HG03039 (cell line): ENCODE measurements around the gene FADS1.

Source experiments
- ATAC-seq: cut with Tn5 transposase; IDR thresholded peaks from one replicate; pipeline ENCODE4 v1.9.1; 2021; ENCODE audit warnings: mild to moderate bottlenecking, moderate library complexity; ENCODE audit not compliant: unreplicated experiment

Gene FADS1

DNA sequence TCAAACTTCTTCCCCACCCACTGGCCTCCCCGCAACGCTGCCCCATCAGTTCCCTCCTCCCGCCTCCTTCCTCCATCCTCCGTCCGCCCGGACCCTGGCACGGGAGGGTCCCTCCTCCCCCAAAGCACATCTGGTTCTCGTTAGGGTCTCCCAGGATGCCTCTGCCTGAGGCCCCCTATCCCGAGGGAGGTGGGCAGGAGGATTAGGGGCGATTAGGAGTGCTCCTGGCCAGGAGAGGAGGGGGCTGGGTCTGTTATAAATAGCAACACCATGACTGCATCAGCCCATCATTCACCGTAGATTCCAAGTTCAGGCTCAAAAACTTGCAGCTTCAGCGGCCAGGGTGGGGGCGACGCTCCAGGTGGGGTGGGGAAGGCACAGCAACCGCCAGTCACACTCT, 54.0 kb downstream of the FADS1 start:
- ATAC-seq = no peak

DNA sequence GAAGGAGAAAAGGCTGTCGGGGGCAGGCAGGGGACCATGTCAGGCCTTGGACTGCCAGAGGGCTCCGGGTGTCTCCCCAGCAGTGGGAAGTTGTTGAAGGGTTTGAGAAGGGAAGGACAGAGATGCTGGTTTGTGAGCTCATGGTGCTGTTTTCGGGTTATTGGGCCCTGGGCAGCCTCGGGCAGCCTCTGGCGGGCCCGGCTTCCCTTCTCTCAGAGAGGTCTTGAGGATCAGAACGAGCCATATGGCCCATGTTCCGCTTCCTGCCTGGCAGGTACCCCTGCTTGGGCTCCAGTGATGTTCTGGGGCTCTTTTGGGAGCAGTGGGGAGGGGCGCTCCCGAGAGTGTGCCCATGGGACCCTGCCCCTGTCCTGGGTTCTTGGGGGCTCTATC, 54.6 kb downstream of the FADS1 start:
- no peak for ATAC-seq

DNA sequence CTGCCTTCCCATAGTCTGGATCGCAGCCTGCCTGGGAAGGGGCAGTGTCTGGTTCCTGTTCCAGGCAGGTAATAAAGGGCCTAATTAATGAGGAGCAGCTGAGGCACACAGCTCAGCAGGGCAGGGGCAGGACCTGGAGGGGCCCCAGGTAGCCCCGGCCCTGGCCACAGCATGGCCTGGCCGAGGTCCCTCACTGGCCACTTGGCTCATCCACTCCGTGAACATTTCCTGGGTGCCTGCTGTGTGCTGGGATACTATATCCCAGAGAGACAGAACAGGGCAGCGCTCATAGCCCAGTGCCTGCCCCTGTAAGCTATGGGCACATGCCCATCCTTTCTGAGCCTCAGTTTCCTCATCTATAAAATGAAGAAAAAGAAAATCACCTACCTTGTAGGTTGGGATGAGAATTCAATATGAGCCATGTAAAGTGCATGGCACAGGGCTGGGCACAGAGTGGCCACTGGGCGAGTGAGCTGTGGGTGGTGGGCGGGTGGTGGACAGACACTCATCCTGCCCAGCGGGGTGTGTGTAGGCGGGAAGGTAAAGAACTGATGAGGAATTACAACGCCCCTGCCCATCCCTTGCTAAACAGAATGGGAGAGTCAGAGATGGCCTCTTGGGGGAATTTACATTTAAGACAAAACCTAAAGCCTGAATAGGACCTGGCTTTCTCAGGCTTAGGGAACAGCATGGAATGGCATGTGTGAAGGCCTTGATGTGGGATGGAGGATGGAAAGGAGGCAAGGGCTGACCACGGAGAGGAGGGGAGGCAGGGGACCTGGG, 55.2 kb downstream of the FADS1 start:
- ATAC-seq = no peak

DNA sequence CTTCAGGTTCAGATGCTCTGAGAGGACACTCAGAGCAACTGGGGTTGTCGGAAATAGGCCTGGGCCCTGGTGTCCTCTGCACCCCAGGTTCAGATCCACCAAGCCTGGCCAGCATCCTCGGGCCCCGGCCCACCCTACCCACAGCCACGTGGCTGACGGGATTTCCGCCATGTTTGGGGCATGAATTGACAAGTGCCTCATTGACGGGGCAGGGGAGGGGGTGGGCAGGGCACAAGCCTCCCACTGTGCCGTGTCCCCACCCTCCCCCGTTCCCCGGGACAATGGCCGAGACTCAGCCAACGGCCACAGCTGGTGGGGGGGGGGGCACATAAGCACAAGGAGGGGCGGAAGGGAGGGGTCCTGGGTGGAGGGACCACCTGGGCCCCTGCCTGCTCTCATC, 55.9 kb downstream of the FADS1 start:
- ATAC-seq = no peak

DNA sequence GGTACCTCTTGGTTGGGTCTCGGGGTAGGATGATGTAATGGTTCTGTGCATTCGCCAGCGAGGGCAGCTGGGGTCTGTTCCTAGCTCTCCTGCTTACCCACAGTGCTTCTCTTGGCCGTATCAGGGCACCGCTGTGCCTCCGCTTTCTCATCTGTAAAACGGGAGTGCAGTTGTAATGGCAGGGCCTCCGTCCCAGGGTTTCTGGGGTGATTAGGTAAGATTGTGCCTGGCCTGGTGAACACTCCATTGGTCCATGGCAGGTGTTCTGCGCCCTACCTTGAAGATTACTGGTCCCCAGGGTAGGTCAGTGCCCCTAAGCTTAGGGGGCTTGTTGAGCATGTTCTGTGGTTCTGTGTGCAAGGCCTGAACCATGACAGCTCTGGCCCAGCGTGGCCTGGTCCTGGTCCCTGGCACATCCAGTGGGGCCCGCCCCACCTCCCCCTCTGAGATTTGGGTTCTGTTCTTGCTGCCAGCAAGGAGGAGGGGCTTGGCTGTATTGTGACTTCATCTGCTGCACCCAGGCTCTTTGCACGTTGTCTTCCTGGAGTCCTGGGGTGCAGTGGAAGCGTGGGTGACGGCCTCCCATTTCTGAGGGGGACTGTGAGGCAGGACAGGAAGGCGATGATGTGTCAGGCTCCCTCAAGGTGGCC, 59.5 kb downstream of the FADS1 start:
- ATAC-seq = no peak

DNA sequence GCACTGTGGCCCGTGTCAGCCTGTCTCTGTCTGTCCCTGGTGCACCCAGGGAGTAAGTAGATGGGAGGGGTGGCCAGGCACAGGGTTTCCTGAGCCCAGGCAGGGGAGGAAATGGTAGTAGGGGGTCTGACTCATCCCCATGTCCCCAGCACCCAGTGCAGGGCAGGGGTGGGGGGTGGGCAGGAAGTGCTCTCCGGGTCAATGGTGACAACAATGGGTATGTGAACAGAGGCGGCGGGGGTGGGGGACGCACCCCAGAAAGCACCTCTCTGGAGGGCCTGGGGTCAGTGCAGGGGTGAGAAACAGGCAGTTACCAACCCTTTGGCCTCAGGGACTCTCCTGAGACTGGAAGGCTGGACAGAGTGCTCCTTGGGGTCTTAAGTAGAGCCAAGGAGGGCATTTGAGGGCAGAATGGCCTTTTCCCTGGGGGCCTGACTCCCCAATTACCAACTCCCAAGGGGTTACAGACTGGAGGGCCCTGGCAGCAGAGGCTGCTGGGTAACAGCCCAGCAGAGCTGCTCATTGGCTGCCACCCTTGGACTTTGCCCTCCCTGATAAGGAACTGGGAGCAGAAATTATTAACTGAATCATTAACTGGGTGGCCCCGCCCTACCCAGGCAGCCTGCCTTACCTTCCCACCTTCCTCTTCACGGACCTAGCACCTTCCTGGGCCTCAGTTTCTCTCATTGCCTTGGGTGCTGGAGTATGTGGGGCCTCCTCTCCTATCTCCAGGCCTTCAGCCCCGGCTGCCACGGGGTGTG, 60.2 kb downstream of the FADS1 start:
- no peak for ATAC-seq

DNA sequence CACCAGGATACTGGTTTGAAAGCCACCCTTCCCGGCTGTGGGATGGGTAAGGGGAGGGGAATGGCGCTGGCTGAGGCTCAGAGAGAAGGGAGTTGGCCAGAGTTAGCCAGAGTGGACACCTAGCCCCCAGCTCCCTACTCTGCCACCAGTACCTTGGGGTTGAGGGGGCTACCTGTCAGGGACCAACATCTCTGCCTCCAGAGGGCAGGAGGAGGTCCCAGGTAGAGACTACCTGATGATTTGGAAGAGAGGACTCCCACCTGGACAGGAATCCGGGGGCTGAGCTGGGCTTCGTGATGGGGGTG, 60.7 kb downstream of the FADS1 start:
- no peak for ATAC-seq

DNA sequence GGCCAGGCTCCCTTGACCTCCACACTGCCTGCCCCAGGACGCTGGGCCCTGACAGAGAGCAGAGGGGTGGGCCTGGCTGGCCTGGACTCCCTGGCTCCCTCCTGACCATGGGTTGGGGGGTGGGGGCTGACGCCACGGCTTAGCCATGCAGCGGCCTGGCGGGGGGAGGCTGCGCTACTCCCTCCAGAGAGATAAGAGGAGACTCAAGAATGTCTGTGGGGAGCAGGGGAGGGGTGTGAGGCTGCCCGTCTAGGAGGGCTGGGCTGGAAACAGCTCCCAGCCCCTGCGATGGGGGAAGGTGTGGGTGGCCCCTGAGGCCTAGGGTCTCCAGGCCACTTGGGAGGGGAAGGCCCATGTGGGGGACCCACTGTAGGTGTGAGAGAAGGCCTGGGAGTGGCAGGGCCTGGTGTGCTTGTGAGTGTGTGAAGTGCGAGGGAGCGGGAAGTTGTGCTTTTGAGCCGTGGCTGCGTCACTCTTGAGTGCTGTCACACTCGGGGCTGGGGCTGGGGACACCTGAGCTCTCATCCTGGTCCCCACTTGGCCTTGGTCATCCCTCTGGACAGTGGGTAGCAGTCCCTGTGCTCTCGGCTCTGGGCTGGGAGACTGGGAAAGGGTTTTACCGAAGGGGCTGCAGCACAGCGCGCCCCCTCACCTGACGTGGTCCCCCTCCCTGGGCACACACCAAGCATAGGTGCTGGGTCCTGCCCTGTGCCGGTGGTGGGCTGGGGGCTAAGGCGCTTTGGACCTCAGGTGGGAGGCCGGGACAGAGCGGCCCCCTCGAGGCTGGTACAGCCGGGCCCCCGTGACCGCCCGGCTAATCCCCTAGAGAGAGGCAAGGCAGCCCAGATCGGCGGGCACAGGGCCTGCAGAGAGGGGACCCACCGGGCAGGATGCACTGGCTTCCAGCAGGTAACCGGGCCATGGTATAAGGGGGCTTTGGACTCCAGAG, 62.0 kb downstream of the FADS1 start:
- ATAC-seq = no peak

DNA sequence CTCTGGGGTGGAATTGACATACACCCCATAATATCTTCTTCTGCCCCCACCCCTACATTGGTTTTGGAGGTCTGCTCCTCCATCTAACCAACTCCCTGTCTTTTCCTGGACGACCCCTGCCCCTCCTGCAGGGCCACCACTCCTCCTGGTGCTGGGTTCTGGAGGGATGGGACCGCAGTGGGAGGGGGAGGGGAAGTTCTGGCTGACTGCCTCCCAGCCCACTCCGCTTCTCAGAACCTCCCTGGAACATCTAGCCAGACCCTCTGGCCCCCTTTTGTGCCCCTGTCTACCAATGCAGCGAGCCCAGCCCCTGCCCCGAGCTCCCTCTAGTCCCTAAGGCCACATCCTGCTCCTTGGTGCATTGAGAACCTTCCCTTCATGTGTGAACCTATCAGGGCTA, 63.1 kb downstream of the FADS1 start:
- no peak for ATAC-seq

DNA sequence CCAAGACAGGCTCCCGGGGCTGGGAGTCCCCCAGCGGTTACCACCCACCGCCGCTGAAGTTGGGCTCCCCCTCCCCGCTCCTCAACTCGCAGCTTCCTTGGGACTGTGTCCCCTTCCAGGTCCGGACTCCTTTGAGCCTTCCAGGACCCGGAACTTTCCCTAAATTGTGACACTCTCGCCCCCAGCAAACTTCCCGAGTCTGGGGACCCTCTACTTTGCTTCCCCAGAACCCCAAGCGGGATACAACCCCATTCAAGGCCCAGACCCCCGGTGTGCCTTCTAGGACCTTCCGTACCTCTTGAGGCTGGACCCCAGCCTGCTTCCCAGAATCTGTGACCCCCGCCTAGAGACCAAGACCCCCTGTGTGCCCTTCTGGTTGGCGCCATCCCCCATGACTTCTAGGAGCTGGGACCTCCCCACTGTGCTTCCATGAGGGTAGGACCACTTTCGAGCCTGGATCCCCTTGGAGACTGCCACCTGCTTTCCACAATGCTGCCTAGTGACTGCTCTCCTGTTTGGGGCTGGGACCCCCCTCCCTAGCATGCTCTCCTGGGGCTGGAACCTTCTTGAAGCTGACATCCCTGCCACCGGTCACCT, 63.8 kb downstream of the FADS1 start:
- no peak for ATAC-seq

DNA sequence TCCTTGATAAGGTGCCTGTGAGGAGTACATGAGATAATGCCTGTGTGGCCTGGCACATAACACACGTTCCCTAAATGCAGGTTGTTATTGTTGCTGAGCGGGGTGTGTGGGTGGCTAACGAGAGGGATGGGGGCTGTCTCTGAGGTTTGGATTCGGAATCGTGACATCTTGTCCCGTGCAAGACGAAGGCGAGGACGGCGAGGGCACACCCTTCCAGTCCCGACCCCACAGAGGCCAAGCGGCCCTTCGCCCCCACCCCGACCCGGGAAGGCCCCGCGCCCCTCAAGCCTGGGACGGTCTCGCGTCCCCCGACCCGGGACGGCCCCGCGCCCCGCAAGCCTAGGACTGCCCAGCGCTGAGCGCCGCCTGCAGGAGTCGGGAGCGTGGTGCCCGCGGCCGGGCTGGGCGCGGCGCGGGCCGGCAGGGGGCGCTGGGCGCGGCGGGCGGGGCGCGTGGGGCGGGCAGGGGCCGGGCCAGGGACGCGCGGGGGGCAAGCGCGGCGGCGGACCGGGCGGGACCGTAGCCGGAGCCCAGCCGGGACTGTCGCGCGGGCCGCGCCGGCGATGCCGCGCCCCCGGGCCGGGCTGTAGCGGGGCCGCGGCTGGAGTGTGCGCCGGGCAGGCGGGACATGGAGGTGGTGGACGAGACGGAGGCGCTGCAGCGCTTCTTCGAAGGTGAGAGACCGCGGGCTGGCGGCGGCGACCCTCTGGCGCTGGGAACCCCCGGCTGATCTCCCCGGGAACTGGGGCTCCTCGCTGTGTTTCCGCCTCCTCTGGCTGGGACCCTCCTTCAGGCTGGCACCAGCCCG, 64.5 kb downstream of the FADS1 start, which contains the start of gene MYRF:
MYRF (plus strand) TSS at position 520 of the 808 bp plus-strand sequence; CDS start at position 629, 109 bp downstream.
- ATAC-seq = no peak

DNA sequence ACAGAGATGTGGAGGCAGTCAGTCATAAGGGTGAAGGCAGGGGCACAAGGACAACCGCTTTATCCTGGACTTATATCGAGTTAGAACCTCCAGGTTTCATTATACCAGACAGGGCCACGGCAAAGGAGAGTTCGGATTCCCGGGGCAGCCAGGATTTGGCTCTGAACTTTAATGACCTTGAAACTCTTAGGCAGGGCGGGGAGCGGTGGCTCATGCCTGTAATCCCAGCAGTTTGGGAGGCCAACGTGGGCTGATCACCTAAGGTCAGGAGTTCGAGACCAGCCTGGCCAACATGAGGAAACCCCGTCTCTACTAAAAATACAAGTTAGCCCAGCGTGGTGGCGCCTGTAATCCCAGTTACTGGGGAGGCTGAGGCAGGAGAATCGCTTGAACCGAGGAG, 65.4 kb downstream of the FADS1 start:
- no peak for ATAC-seq

DNA sequence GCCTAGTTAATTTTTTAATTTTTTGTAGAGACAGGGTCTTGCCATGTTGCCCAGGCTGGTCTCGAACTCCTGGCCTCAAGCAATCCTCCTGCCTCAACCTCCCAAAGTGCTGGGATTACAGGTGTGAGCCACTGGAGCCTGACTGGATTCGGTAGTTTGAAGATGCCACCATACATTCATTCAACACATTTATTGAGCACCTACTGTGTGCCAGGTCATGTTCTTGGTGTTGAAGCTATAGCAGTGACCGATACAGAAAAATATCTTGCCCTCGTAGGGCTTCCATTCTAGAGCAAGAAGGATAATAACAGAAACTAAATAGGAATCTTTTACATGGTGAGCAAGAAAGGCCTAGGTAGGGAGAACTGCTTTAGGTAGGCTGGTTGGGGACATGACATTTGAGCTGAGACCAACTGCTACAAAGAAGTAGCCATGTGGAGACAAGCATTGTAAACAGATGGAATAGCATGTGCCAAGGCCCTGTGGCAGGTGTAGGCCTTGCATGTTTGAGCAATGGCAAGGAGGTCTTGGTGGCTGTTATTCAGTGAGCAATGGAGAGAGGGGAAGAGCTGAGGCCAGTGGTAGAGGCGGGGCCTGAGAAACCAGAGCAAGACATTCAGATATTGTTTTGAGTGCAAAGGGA, 66.1 kb downstream of the FADS1 start:
- no peak for ATAC-seq
